BLaER1 (cell line): Measurements from ENCODE around the gene ABCC2.

Experiments
- H3K27ac ChIP-seq: shearing (Covaris generic); formaldehyde crosslinking; 2 replicates; pipeline ENCODE4 v1.8.1; 2022
- H3K27me3 ChIP-seq: shearing (Covaris generic); formaldehyde crosslinking; 2 replicates; pipeline ENCODE4 v1.8.1; 2022
- H3K36me3 ChIP-seq: shearing (Covaris generic); formaldehyde crosslinking; 2 replicates; pipeline ENCODE4 v1.8.1; 2022
- H3K4me1 ChIP-seq: shearing (Covaris generic); formaldehyde crosslinking; 2 replicates; pipeline ENCODE4 v1.8.1; 2022
- H3K4me2 ChIP-seq: shearing (Covaris generic); formaldehyde crosslinking; 2 replicates; pipeline ENCODE4 v1.8.1; 2022
- H3K4me3 ChIP-seq: shearing (Covaris generic); formaldehyde crosslinking; 2 replicates; pipeline ENCODE4 v1.8.1; 2022
- H3K9ac ChIP-seq: shearing (Covaris generic); formaldehyde crosslinking; 2 replicates; pipeline ENCODE4 v1.8.1; 2022
- H3K9me3 ChIP-seq: shearing (Covaris generic); formaldehyde crosslinking; 2 replicates; pipeline ENCODE4 v1.8.1; 2022
- H4K20me1 ChIP-seq: shearing (Covaris generic); formaldehyde crosslinking; 2 replicates; pipeline ENCODE4 v1.8.1; 2022
- Cebpa-rat ChIP-seq: shearing (Covaris generic); IDR thresholded peaks from 2 replicates; pipeline ENCODE4 v1.8.1; 2022

Gene ABCC2

DNA sequence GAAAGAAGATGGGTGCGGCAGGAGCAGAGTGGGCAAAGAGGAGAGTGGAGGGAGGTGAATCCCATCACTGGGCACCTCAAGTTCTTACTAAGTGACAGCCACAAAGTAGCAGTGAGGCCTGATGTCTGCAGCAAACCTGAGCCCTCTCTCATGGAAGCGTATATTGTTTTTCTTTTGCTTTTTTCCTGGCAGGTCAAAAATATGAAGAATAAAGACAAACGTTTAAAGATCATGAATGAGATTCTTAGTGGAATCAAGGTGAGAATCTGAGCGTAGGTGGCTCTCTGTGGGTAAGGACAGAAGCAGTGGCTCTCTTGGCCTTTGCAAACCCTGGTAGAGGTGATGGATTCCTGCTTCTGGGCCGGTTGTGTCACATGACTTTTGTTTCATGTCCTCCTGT lies 22.8 kb downstream of the ABCC2 start:
- Histone ChIP-seq H3K9ac (no peak overlapping the region), H3K9me3 (no peaks in the 10 kb centered on the region), H3K36me3 (no peaks in the 10 kb centered on the region), H4K20me1 (no peaks in the 10 kb centered on the region), H3K27ac (no peak overlapping the region), H3K4me2 (no peak overlapping the region), H3K4me3 (no peak overlapping the region), H3K27me3 (no peaks in the 10 kb centered on the region), H3K4me1 (peaks cover 10% of the 10 kb centered on the region)
- TF ChIP-seq Cebpa-rat: no peak

DNA sequence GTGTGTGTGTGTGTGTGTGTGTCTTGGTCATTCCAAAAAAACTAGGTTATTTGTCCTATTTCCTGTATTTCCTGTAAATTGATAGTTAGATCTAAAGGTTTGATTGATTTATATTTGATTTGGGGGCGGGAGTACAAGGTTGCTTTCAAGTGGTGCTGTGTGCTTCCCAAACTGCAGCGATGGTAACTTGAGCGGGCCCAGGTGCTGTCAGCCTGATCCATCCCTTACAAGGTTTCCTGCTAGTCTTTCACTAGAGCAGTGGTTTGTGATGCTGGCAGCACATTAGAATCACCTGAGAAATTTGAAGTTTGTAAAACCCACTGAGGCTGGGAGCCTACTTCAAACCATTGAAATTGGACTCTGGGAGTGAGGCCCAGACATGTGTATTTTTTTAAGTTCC lies 23.7 kb downstream of the ABCC2 start:
- H3K9me3 ChIP-seq: no peaks in the 10 kb centered on the region
- no peak for TF ChIP-seq Cebpa-rat
- peaks cover 1% of the 10 kb centered on the region; the same call in 1 of the 2 replicates for H3K4me1 ChIP-seq
- H3K27ac ChIP-seq: no peak overlapping the region
- H3K9ac ChIP-seq: no peak overlapping the region
- H3K4me3 ChIP-seq: no peak overlapping the region
- H3K4me2 ChIP-seq: no peak overlapping the region
- H3K36me3 ChIP-seq: no peaks in the 10 kb centered on the region
- H4K20me1 ChIP-seq: no peaks in the 10 kb centered on the region
- H3K27me3 ChIP-seq: no peaks in the 10 kb centered on the region

DNA sequence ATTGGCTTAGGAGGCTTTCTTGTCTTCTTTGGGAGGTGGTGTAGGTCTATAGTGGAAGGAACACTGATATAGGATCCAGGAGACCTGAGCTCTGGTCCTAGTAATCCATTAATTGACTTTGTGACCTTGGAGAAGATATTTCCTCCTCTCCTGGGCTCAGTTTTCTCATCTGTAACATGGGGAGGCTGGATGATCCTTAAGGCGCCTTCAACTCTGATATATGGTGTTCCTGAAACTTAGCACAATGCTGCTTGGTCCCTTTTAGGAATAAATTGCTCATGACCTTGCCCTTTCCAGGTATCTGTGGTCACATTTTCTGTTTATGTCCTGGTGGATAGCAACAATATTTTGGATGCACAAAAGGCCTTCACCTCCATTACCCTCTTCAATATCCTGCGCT lies 25.3 kb downstream of the ABCC2 start:
- H3K4me3 ChIP-seq: no peak overlapping the region
- no peak overlapping the region for H3K4me2 ChIP-seq
- H3K27ac ChIP-seq: no peak overlapping the region
- H4K20me1 ChIP-seq: no peaks in the 10 kb centered on the region
- no peak for TF ChIP-seq Cebpa-rat
- H3K27me3 ChIP-seq: no peaks in the 10 kb centered on the region
- no peaks in the 10 kb centered on the region for H3K4me1 ChIP-seq
- H3K9me3 ChIP-seq: no peaks in the 10 kb centered on the region
- H3K36me3 ChIP-seq: no peaks in the 10 kb centered on the region
- no peak overlapping the region for H3K9ac ChIP-seq

DNA sequence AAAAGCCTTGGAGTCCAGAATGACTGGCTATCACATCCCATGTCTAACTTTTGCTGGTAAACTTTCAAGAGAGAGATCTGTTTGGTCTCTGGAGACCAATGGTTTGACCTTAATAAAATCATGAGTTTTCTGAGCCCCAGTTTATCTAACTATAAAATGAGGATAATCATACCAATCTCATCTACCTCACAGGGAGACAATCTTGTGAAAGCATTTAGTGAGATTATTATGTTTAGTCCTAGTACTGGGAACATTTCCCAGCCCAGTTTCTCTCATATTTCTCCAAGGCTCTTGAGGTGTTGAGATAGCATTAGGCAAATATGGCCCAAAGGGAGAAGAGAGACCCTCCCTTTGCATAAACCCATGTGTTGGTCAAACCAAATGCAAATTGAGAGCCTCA lies 25.8 kb downstream of the ABCC2 start:
- Histone ChIP-seq H3K4me3 (no peak overlapping the region), H3K9me3 (no peaks in the 10 kb centered on the region), H3K4me1 (no peaks in the 10 kb centered on the region), H3K27ac (no peak overlapping the region), H3K4me2 (no peak overlapping the region), H3K9ac (no peak overlapping the region), H4K20me1 (no peaks in the 10 kb centered on the region), H3K27me3 (no peaks in the 10 kb centered on the region), H3K36me3 (no peaks in the 10 kb centered on the region)
- no peak for TF ChIP-seq Cebpa-rat

DNA sequence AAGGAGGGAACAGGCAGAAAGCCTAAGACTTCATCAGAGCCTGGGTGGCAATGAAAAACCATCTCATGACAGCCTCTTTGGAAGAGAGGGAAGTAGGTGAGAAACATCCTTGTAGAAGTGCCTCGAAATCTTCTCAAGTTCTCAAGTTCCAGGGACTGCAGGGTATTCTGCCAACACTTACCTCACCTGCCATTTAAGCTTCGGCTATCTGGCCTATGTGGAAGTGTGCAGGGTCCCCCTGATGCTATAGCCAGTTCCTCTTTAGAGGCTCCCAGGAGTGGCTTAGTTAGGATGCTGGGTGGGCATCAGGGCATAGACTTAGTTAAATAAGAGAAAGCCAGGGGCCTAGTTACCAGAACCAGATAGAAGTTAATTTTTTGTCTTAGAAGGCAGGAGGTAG lies 27.0 kb downstream of the ABCC2 start:
- Histone ChIP-seq H3K4me2 (no peak overlapping the region), H3K4me1 (no peaks in the 10 kb centered on the region), H3K9ac (no peak overlapping the region), H3K36me3 (no peaks in the 10 kb centered on the region), H4K20me1 (no peaks in the 10 kb centered on the region), H3K9me3 (no peaks in the 10 kb centered on the region), H3K27me3 (no peaks in the 10 kb centered on the region), H3K4me3 (no peak overlapping the region), H3K27ac (no peak overlapping the region)
- no peak for TF ChIP-seq Cebpa-rat

DNA sequence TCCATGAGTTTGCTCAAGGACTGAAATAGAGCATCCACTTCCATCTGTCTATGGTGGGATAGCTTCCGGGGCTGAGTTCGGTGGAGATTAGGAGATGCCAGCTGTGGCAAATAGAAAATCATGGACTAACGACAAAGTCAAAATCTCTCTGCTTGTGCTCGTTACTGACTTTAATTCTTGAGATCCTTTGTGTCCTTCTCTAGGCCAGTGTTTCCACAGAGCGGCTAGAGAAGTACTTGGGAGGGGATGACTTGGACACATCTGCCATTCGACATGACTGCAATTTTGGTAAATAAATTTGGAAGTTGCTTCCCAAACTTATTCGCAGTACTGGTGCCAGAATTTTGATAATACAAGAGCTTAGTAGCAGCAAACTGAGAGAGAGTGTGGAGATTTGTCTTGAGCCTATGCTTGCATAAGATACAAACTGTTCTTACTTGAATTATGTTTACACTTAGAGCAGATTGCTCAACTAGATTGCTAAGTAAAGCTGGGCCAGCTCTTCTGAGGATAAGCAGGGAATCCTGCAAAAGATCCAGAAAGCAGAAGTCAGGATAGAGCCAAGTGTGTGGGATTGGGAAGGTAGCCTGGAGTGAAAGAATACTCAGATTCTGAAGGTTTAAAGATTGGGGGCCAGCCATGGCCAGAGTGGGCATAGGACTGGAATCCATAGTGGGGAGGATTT lies 27.6 kb downstream of the ABCC2 start:
- H4K20me1 ChIP-seq: no peaks in the 10 kb centered on the region
- H3K4me2 ChIP-seq: no peak overlapping the region
- TF ChIP-seq Cebpa-rat: no peak

DNA sequence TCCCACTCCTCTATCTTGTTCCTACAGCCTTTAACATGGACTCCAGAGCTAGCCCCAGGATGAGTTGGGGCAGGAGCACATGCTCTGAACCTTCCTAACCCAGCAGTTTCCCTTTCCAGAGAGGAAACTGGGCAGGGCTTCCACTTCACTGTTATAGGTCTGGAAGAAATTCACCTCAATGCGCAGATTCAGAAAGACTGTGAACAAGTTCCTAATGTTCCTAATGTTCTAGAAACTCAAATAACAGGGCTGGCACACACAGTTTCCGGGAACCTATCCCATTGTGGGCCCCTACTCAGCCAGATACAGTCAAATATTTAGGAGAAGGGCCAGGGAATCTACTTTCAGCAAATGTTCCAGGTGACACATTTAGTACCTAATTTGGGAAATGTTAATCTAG lies 29.7 kb downstream of the ABCC2 start:
- no peak for TF ChIP-seq Cebpa-rat
- Histone ChIP-seq H3K4me3 (no peak overlapping the region), H3K4me1 (no peaks in the 10 kb centered on the region), H3K27ac (no peak overlapping the region), H3K9me3 (no peaks in the 10 kb centered on the region), H3K36me3 (no peaks in the 10 kb centered on the region), H3K9ac (no peak overlapping the region), H3K27me3 (no peaks in the 10 kb centered on the region), H4K20me1 (no peaks in the 10 kb centered on the region), H3K4me2 (no peak overlapping the region)

More for the DNA sequence above, 27.6 kb downstream of the ABCC2 start:
- Histone ChIP-seq H3K36me3 (no peaks in the 10 kb centered on the region), H3K9me3 (no peaks in the 10 kb centered on the region), H3K4me1 (no peaks in the 10 kb centered on the region), H3K9ac (no peak overlapping the region), H3K27ac (no peak overlapping the region), H3K27me3 (no peaks in the 10 kb centered on the region), H3K4me3 (no peak overlapping the region)

DNA sequence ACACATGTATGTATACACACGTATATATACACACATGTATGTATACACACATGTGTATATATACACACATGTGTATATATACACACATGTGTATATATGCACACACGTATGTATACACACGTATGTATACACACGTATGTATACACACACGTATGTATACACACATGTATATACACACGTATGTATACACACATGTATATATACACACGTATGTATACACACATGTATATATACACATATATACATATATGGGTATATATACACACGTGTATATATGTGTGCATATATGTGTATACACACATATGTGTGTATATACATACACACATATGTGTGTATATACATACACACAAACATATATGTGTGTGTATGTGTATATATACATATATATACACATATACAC lies 31.7 kb downstream of the ABCC2 start:
- Histone ChIP-seq H3K9me3 (no peaks in the 10 kb centered on the region), H3K4me3 (no peak overlapping the region), H3K4me1 (no peaks in the 10 kb centered on the region), H3K27me3 (no peaks in the 10 kb centered on the region), H3K9ac (no peak overlapping the region), H3K36me3 (no peaks in the 10 kb centered on the region), H3K27ac (no peak overlapping the region), H4K20me1 (no peaks in the 10 kb centered on the region), H3K4me2 (no peak overlapping the region)
- no peak for TF ChIP-seq Cebpa-rat

DNA sequence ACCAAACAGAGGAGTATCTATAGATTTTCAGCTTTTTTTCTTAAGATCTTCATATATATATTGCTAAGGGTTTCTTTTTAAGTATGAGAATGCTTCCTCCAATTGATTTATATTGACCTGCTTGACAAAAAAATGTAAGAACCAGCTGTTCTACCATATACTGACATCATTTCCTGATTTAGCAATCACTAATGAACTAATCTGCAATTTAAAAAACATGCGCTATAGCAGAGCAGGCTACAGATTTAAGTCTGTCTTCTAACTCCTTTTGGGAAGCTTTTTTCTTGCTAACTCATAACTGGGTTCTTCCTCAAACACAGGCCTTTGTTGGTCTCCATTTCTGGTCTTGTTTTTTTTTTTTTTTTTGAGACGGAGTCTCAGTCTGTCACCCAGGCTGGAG lies 33.2 kb downstream of the ABCC2 start:
- Histone ChIP-seq H3K4me2 (no peak overlapping the region), H3K4me1 (no peaks in the 10 kb centered on the region), H3K36me3 (no peaks in the 10 kb centered on the region), H3K9ac (no peak overlapping the region), H3K27me3 (no peaks in the 10 kb centered on the region), H3K9me3 (no peaks in the 10 kb centered on the region), H4K20me1 (no peaks in the 10 kb centered on the region), H3K4me3 (no peak overlapping the region), H3K27ac (no peak overlapping the region)
- TF ChIP-seq Cebpa-rat: no peak

DNA sequence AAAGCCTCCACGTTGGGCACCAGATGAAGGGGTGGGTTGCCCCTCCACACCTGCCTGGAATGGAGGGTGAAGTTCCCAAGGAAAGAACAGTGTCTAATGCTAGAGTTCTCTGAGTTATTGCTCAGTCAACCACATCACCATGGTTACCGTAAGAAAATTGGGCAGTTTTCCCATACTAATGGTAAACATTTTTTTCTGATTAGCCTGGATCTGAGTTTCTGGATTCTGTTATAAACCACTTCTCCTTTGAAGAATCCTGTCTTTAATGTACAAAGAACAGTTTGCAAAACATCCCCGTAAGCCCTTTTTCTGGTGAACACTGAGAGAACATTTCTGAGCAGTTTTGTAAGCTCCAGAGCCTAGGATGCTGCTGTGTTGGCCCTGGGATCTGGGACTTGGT lies 45.5 kb downstream of the ABCC2 start:
- Histone ChIP-seq H3K27ac (no peak overlapping the region), H3K36me3 (no peaks in the 10 kb centered on the region), H4K20me1 (no peaks in the 10 kb centered on the region), H3K27me3 (no peaks in the 10 kb centered on the region), H3K4me3 (no peak overlapping the region), H3K4me1 (peaks cover 13% of the 10 kb centered on the region), H3K9ac (no peak overlapping the region), H3K9me3 (peaks cover 13% of the 10 kb centered on the region), H3K4me2 (no peak overlapping the region)
- TF ChIP-seq Cebpa-rat: no peak

DNA sequence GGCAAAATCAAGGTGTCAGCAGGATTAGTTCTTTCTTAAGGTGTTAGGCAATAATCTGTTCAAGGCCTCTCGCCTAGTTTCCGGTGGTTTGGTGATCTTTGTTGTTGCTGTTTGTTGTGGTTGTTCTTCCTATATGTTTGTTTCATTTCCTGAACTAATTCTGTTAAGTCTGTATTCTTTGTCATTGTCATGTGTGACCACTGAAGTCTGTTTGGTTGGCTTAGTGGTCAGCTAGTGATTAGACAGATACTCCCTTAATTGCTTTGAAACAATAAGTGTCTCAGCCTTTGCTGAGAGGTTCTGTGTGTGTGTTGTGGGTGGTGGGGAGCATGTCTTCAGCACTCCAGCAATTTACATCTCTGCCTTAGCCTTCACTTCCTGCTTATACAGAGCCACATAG lies 46.0 kb downstream of the ABCC2 start:
- no peaks in the 10 kb centered on the region for H3K27me3 ChIP-seq
- peaks cover 13% of the 10 kb centered on the region for H3K4me1 ChIP-seq
- peaks cover 13% of the 10 kb centered on the region for H3K9me3 ChIP-seq
- H3K36me3 ChIP-seq: no peaks in the 10 kb centered on the region
- no peak overlapping the region for H3K9ac ChIP-seq
- no peak overlapping the region for H3K27ac ChIP-seq
- no peaks in the 10 kb centered on the region for H4K20me1 ChIP-seq
- no peak overlapping the region for H3K4me2 ChIP-seq
- H3K4me3 ChIP-seq: no peak overlapping the region
- TF ChIP-seq Cebpa-rat: no peak
